Fibroblast of the aortic adventitia (primary cell): Measurements from ENCODE around the gene SPCS3. TPM values are rescaled to one million over a fixed set of nuclear protein-coding genes. Genes with fewer than 3 reads are reported as not detected.

Experiments
- DNase-seq: peaks from one replicate; pipeline ENCODE4 v3.0.0-alpha.2; 2010; ENCODE audit warnings: low read depth
- H3K4me3 ChIP-seq: 2 replicates; pipeline ENCODE4 v1.5.1; 2011; ENCODE audit warnings: low read depth, mild to moderate bottlenecking, control low read depth, low read length, moderate library complexity
- total RNA-seq: library from RNA; depleted of rRNA; stranded (reverse); fragments of >200 nt; gene quantifications from 2 replicates; pipeline ENCODE4 v1.2.3, GENCODE V29; 2012; ENCODE audit warnings: low replicate concordance
- TF ChIP-seq, protein P1 (sequence below): IDR thresholded peaks from 2 replicates; pipeline ENCODE4 v1.5.1; 2011; ENCODE audit warnings: mild to moderate bottlenecking, low read length, control low read depth, inconsistent platforms; ENCODE audit not compliant: insufficient read depth

The SPCS3 gene
- total RNA-seq, 1 donor: 148 TPM

DNA sequence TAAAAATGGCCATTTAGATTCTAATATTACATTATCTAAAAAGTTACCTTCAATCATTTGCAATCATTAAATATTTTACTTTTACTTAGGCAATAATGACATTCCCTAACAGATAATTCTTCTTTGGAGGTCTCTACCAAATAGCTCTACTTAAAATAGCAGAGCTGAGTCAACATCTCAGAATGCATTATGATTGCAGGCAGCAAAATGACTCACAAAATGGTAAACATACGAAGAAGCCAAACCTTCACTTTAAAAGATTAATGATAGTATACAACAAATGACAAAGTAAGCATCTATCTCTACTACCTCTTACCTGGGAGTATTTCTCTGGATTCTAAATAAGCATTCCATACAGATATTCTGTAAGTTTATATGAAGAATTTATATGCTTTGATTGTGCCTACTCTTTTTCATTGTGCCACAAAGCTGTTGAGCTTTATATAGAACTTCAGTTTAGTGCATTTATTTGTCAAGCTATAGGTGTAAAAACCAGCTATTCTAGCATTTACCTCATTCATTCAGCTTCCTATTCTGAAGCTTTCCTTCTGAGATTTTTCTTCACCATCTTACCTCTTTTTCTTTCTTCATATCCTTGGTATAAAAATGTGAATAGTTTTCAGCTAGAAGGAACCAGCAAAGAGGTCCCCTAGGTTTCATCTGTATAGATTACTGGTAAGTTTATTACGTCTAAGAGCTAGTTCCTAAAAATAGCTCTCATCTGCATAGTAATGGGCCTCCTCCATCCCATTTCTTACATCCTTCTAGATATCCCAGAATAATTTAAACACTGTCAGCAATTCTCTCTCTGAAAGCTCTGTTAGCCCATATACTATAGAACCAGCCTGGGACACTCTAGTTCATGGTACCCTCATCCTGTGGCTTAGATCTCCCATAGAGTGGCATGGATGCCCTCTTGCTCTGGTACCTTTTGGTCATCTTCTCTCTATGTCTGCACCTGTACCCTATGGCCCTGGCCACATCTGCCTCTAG lies 17.2 kb upstream of the SPCS3 start:
- peak; percentile 85 for DNase-seq
- no peak overlapping the region for H3K4me3 ChIP-seq
- TF ChIP-seq, protein P1, sequence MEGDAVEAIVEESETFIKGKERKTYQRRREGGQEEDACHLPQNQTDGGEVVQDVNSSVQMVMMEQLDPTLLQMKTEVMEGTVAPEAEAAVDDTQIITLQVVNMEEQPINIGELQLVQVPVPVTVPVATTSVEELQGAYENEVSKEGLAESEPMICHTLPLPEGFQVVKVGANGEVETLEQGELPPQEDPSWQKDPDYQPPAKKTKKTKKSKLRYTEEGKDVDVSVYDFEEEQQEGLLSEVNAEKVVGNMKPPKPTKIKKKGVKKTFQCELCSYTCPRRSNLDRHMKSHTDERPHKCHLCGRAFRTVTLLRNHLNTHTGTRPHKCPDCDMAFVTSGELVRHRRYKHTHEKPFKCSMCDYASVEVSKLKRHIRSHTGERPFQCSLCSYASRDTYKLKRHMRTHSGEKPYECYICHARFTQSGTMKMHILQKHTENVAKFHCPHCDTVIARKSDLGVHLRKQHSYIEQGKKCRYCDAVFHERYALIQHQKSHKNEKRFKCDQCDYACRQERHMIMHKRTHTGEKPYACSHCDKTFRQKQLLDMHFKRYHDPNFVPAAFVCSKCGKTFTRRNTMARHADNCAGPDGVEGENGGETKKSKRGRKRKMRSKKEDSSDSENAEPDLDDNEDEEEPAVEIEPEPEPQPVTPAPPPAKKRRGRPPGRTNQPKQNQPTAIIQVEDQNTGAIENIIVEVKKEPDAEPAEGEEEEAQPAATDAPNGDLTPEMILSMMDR: no peak

DNA sequence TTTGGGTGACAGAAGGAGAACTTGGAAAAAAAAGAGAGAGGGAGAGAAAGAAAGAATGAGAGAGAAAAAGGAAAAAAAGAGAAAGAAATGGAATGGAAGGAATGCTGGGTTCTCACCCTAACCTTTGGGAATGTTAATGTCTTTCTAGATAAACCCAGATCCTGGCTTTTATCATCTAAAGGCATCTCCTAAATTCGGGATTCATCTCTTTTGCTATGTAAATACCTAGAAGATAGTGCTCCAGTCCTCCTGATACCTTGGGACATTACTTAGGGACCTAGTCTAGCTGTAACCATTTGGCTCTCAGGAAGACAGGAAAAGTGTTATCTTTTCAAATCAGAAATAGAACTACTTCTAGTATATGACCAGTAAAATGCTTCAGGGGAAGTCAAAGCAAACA lies 15.8 kb upstream of the SPCS3 start:
- no peak for DNase-seq
- no peak overlapping the region for H3K4me3 ChIP-seq
- TF ChIP-seq, protein P1: no peak

DNA sequence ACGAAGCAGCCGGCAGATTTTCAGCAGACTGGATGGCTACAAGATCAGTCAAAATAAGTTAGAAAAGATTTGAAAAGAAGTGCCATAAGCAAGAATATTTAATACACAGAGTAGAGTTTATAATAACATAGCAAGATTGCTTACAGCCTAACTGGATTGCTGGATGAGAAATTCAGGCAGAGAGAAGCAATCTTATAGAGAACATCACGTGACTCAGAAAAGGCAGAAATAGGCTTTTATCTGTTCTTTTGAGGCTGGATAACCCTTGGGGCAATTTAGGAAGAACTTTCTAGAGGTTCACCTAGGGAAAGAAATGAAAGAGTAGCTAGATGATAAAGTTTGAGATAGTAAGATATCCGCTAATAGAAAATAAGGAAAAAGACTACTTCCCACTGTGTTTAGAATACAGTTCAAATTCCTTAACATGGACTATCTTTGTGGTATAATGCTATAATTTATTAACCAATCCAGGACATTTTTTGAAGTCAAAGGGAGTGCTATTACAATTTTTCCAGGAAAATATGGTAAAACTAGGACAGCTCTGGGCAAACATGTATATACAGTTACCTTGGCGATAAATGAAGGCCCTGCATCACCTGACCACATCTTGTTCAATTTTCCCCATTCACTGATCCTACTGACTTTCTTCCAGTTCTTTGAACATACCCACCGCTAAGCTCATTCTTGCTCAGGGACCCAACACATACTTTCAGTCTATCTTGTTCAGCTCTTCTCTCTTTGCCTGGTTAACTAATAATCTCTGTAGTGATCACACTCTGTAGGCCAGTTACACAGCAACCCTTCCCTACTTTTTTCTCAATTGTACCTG lies 12.7 kb upstream of the SPCS3 start:
- H3K4me3 ChIP-seq: no peak overlapping the region
- TF ChIP-seq, protein P1: no peak
- DNase-seq: no peak

DNA sequence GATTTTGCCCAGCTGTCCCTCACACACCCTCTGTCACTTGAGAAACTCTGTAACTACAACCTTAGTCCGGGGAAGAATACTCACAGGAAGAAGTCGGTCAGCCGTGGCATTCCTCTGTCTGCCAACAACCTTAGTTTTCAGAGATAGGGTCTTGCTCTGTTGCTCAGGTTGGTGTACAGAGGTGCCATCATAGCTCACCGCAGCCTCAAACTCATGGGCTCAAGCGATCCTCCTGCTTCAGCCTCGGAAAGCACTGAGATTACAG lies 12.2 kb upstream of the SPCS3 start:
- DNase-seq: no peak
- H3K4me3 ChIP-seq: no peak overlapping the region
- TF ChIP-seq, protein P1: no peak

DNA sequence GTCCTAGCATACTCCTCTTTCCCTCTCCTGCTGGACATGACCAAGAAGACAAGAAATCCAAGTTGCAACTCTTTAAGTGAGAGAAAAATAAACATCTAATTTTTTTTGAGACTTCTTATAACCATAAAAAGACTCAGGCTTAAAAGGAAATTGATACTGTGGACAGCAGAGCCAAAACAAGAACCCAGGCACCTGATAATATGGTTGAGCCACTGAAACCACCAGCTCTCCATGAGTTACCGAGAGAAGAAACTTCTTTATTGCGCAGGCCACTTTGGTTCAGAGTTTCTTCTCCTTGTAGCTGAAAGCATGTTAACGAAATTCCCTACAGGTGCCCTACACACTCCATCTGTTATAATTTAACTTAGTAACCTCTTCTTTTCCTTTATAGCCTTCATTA lies 11.3 kb upstream of the SPCS3 start:
- TF ChIP-seq, protein P1: no peak
- DNase-seq: no peak
- no peak overlapping the region for H3K4me3 ChIP-seq

DNA sequence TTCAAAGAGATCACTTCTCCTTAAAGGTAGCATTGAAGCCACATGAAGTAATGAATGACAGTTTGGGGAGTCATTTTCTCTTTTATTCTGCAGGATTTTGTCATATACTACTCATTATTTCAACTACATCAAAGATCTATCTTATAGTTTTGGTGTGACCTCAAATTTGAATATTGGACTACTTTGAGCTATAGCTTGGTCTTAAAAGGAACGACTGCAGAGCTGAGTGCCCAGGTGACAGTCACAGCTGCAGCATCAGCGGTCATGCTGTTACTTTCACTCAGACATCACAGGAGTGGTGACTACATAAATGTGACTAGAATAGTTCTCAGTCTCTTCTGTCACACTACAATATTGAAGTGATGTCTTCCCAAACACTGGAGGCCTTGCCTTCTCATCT lies 10.7 kb upstream of the SPCS3 start:
- TF ChIP-seq, protein P1: no peak
- H3K4me3 ChIP-seq: no peak overlapping the region
- DNase-seq: no peak
